ENCODE results near the gene GNG7.
"Not testable (repeated sequence)": the region's sequence is repeated elsewhere in the genome, so short reads cannot be mapped to it uniquely, and the experiment has no call there.

GNG7 gene

GRCh38 chr19:2714102-2714501 lies 11.6 kb upstream of the GNG7 start:
- not testable (repeated sequence) for DNase-seq (ENCODE audit: low read depth in 2 of 3, low spot score in 1 of 3)

GRCh38 chr19:2713170-2713569 lies 10.7 kb upstream of the GNG7 start:
- DNase-seq (ENCODE audit: low read depth in 2 of 3, low spot score in 1 of 3): not testable (repeated sequence)

GRCh38 chr19:2711875-2712205 lies 9.3 kb upstream of the GNG7 start:
- no peak for DNase-seq (ENCODE audit: low read depth in 2 of 3, low spot score in 1 of 3)

- no peak for DNase-seq (ENCODE audit: low read depth in 2 of 3, low spot score in 1 of 3)
Observed at GRCh38 chr19:2711172-2711874, 8.8 kb upstream of the GNG7 start.

GRCh38 chr19:2706251-2706650 lies 3.8 kb upstream of the GNG7 start:
- no peak for DNase-seq (ENCODE audit: low read depth in 2 of 3, low spot score in 1 of 3)

GRCh38 chr19:2703691-2704216 lies 1.3 kb upstream of the GNG7 start:
- no peak for DNase-seq (ENCODE audit: low read depth in 2 of 3, low spot score in 1 of 3)

- no peak for DNase-seq (ENCODE audit: low read depth in 2 of 3, low spot score in 1 of 3)
Observed at GRCh38 chr19:2703077-2703437, 563 bp upstream of the GNG7 start.

- no peak for DNase-seq (ENCODE audit: low read depth in 2 of 3, low spot score in 1 of 3)
Observed at GRCh38 chr19:2701361-2702169, 929 bp downstream of the GNG7 start.

- DNase-seq (ENCODE audit: low read depth in 2 of 3, low spot score in 1 of 3): no peak
Observed at GRCh38 chr19:2700660-2701360, 1.7 kb downstream of the GNG7 start.

GRCh38 chr19:2699413-2700140 lies 2.9 kb downstream of the GNG7 start:
- no peak for DNase-seq (ENCODE audit: low read depth in 2 of 3, low spot score in 1 of 3)

GRCh38 chr19:2694196-2694595 lies 8.3 kb downstream of the GNG7 start:
- DNase-seq (ENCODE audit: low read depth in 2 of 3, low spot score in 1 of 3): no peak

- DNase-seq (ENCODE audit: low read depth in 2 of 3, low spot score in 1 of 3): no peak
Observed at GRCh38 chr19:2693492-2694160, 8.9 kb downstream of the GNG7 start.

- no peak for DNase-seq (ENCODE audit: low read depth in 2 of 3, low spot score in 1 of 3)
Observed at GRCh38 chr19:2691951-2692350, 10.5 kb downstream of the GNG7 start.

GRCh38 chr19:2690856-2691255 lies 11.6 kb downstream of the GNG7 start:
- no peak for DNase-seq (ENCODE audit: low read depth in 2 of 3, low spot score in 1 of 3)

GRCh38 chr19:2686360-2686759 lies 16.1 kb downstream of the GNG7 start:
- DNase-seq (ENCODE audit: low read depth in 2 of 3, low spot score in 1 of 3): no peak

- DNase-seq (ENCODE audit: low read depth in 2 of 3, low spot score in 1 of 3): no peak
Observed at GRCh38 chr19:2685204-2685704, 17.2 kb downstream of the GNG7 start.

GRCh38 chr19:2683430-2684003 lies 19.0 kb downstream of the GNG7 start:
- DNase-seq (ENCODE audit: low read depth in 2 of 3, low spot score in 1 of 3): no peak

GRCh38 chr19:2680808-2681207 lies 21.7 kb downstream of the GNG7 start:
- DNase-seq (ENCODE audit: low read depth in 2 of 3, low spot score in 1 of 3): no peak

GRCh38 chr19:2679439-2679838 lies 23.1 kb downstream of the GNG7 start:
- no peak for DNase-seq (ENCODE audit: low read depth in 2 of 3, low spot score in 1 of 3)

- not testable (repeated sequence) for DNase-seq (ENCODE audit: low read depth in 2 of 3, low spot score in 1 of 3)
Observed at GRCh38 chr19:2678948-2679347, 23.5 kb downstream of the GNG7 start.
